Epithelial cell of proximal tubule (primary cell): ENCODE measurements around the gene GAK. TPM values are rescaled to one million over a fixed set of nuclear protein-coding genes. Genes with fewer than 3 reads are reported as not detected.
"Not testable (repeated sequence)": the region's sequence is repeated elsewhere in the genome, so short reads cannot be mapped to it uniquely, and the experiment has no call there.

ENCODE experiments used
- DNase-seq: peaks from one replicate; pipeline ENCODE4 v3.0.0-alpha.2; 2011; ENCODE audit warnings: low read depth
- H3K4me3 ChIP-seq: 2 replicates; pipeline ENCODE4 v1.5.1; 2011; ENCODE audit warnings: low read depth, mild to moderate bottlenecking, low read length
- CTCF ChIP-seq: conservative IDR thresholded peaks from 2 replicates; pipeline ENCODE4 v1.5.1; 2012; ENCODE audit warnings: low read depth, mild to moderate bottlenecking, low read length
- total RNA-seq: library from RNA; depleted of rRNA; stranded (reverse); fragments of >200 nt; gene quantifications from 2 replicates; pipeline ENCODE4 v1.2.3, GENCODE V29; 2015

The GAK gene
- total RNA-seq, 1 donor from 2014 or later: 123 TPM

DNA sequence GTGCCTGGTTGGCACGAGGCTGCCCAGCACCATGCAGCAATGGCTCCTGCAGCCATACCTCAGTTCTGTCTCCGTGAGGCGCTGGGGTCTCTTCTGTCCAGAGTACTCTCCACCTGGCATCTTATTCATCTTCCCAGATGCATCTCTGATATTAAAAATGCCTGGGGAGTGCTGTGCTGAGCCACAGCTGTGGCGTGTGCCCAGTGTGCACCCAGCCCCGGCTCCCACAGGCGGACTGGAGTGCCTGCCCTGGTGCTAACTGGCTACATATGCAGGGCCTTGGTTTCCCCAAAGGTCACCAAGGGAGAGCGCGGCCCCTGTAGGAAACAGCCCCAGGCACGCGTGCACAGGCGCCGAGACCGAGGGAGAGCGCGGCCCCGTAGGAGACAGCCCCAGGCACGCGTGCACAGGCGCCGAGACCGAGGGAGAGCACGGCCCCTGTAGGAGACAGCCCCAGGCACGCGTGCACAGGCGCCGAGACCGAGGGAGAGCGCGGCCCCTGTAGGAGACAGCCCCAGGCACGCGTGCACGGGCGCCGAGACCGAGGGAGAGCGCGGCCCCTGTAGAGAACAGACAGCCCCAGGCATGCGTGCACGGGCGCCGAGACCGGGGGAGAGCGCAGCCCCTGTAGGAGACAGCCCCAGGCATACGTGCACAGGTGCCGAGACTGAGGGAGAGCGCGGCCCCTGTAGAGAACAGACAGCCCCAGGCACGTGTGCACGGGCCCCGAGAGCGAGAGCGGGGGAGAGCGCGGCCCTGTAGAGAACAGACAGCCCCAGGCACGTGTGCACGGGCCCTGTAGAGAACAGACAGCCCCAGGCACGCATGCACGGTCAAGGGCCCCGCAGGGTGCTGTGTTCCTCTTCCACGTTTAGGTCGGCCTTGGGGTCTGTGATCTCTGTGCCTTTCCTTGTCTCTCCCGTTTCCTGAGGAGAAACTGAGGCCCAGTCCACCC lies 14.7 kb upstream of the GAK start:
- no peak for TF ChIP-seq CTCF
- no peak overlapping the region for H3K4me3 ChIP-seq
- DNase-seq: no peak

- no peak for TF ChIP-seq CTCF
- no peak overlapping the region for H3K4me3 ChIP-seq
- no peak for DNase-seq
These were observed 14.0 kb upstream of the GAK start for GRCh38 chr4:946103-946450.

DNA sequence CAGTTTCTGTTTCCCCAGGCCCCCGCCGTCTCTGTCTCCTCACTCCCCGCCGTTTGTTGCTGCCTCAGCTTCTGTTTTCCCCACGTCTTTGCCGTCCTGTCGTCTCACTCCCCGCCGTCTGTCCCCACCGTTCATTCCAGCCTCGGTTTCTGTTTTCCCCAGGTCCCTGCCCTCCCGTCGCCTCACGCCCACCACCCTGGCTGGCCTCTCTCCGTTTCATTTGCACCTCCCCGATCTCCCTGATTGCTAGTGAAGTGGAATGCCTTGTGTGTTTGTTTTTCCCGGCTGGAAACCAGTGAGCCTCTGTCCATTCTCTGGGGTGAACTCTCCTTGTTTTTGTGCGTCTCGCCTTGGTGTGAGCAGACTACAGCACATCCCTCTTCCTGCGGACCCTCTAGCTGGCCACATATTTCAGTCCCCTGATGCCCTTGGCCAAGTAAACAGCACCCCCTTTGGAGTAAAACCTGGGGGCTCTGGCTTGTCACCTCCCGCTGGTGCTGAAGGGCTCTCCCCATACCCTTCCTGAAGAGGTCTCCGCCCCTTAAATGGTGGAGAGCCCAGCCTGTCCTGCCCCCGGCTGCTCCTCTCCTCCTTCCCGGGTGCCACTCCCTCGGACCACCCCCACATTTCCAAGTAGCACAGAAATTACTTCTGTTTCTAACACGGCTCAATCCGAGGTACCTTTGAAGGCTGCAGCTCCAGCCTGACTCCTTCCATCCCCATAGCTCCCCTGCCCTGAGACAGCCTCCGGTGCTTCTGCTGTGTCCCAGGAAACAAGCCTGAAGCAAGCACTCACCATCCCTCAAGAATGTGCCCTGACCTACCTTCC lies 13.4 kb upstream of the GAK start:
- no peak for TF ChIP-seq CTCF
- DNase-seq: no peak
- no peak overlapping the region for H3K4me3 ChIP-seq

GRCh38 chr4:939508-939907 lies 7.4 kb upstream of the GAK start:
- DNase-seq, H3K4me3 ChIP-seq: not testable (repeated sequence)

- no peak for DNase-seq
- peak overlapping the region; percentile 88 for H3K4me3 ChIP-seq
- TF ChIP-seq CTCF: peak; percentile 33
These were observed 576 bp upstream of the GAK start for GRCh38 chr4:932713-933070.

DNA sequence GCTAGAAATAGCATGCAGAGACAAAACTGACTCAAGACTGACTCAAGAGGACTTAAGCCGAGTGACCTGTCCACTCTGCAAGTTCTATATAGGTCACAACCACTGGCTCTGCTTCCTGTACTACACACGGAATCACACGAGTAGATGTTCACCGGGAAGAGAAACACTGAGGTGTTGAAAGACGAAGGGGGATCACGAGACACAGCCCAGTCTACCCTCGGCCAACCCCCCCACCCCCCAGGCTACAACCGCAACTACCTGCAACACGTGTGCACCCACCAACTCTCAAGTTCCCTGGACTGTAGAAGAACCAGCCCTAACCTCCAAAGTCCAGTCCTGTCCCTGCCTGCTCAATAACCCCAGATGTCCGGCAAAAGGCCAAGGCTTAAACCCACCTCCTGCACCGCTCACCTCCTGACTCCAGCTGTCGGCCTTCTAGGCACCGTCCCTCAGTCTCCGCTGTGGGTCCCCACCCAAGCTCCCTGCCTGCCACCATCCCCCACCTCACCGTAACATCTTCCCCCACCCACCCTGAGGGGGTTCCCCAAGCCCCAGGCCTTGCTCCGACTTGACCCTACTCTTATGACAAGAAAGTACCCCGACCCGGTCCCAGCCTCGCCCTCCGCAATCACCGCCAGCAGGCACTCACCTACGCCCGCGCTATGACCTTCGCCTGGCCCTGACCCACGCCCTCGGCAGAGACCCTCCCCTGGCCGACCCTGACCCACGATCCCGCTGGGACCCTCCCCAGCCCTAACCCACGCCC lies 739 bp downstream of the GAK start:
- no peak for DNase-seq
- no peak for TF ChIP-seq CTCF
- peak overlapping the region; percentile 88 for H3K4me3 ChIP-seq

DNA sequence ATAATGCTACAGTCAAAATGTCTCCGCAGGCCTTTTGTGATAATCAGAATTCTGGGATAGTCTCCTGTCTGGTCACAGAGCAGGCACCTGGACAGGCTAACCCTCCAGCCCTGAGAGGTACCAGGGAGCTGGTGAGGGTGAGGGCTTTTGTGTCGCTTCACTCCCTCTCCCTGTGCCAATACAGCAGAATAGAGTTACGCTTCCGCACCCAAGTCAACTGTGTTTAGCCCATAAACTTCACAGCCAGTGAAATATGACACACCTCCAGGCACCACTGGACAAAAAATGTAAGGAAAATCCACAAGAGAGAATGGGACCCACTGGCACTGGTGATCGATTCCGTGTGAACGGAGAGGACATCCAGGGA lies 1.3 kb downstream of the GAK start:
- H3K4me3 ChIP-seq: peak overlapping the region; percentile 88
- no peak for DNase-seq
- no peak for TF ChIP-seq CTCF
